SU-DHL-6 (cell line): Measurements from ENCODE around the gene CACNA1B.
"Not testable (repeated sequence)": the region's sequence is repeated elsewhere in the genome, so short reads cannot be mapped to it uniquely, and the experiment has no call there.

Experiments used
- EZH2phosphoT487 ChIP-seq: fragments of 200-600 bp; sonication (generic), shearing (Covaris generic); conservative IDR thresholded peaks from 2 replicates; pipeline ENCODE4 v1.6.1; 2018; ENCODE audit warnings: mild to moderate bottlenecking, antibody characterized with exemption, low read length, moderate library complexity, mixed read lengths
- TF ChIP-seq, protein P1 (sequence below): fragments of 200-600 bp; sonication (generic); IDR thresholded peaks from one replicate; pipeline ENCODE4 v1.5.1; 2017; ENCODE audit warnings: antibody characterized with exemption, mild to moderate bottlenecking, low read length, moderate library complexity; ENCODE audit not compliant: insufficient read depth, poor library complexity, severe bottlenecking

DNA sequence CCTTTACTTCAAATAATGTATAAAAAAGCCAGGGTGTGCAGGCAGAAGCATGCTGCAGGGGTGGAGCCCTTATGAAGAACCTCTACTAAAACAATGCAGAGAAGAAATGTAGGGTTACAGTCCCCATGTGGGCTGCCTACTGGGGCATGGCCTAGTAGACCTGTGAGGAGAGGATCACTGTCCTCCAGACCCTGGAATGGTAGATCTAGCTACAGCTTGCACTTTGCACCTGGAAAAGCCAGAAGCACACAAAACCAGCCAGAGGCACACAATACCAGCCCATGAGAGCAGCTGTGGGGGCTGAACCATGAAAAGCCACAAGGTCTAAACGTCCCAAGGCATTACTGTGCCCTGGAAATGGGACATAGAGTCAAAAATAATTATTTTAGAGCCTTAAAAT is 289.2 kb downstream of the CACNA1B start:
- TF ChIP-seq, protein P1, sequence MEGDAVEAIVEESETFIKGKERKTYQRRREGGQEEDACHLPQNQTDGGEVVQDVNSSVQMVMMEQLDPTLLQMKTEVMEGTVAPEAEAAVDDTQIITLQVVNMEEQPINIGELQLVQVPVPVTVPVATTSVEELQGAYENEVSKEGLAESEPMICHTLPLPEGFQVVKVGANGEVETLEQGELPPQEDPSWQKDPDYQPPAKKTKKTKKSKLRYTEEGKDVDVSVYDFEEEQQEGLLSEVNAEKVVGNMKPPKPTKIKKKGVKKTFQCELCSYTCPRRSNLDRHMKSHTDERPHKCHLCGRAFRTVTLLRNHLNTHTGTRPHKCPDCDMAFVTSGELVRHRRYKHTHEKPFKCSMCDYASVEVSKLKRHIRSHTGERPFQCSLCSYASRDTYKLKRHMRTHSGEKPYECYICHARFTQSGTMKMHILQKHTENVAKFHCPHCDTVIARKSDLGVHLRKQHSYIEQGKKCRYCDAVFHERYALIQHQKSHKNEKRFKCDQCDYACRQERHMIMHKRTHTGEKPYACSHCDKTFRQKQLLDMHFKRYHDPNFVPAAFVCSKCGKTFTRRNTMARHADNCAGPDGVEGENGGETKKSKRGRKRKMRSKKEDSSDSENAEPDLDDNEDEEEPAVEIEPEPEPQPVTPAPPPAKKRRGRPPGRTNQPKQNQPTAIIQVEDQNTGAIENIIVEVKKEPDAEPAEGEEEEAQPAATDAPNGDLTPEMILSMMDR, result not testable (repeated sequence)
- TF ChIP-seq EZH2phosphoT487, result not testable (repeated sequence)
